Stomach smooth muscle (tissue), 2 donors: ENCODE data around the gene RELT.

Experiments used
- H3K27ac ChIP-seq: one replicate; pipeline ENCODE4 v1.7.0; 2013; ENCODE audit warnings: mild to moderate bottlenecking, low read length, inconsistent platforms
- H3K27me3 ChIP-seq, 2 donors: one replicate each; pipeline ENCODE4 v1.7.0; 2013; ENCODE audit warnings: low read length in 2 of 2; ENCODE audit not compliant: insufficient read depth in 2 of 2, control insufficient read depth in 1 of 2
- H3K36me3 ChIP-seq, 2 donors: one replicate each; pipeline ENCODE4 v1.7.0; 2013; ENCODE audit warnings: low read length in 2 of 2; ENCODE audit not compliant: control insufficient read depth in 2 of 2, insufficient read depth in 2 of 2
- H3K4me1 ChIP-seq: one replicate; pipeline ENCODE4 v1.7.0; 2013; ENCODE audit warnings: low read length; ENCODE audit not compliant: control insufficient read depth, insufficient read depth
- H3K4me3 ChIP-seq, 2 donors: one replicate each; pipeline ENCODE4 v1.7.0; 2013; ENCODE audit warnings: low read length in 2 of 2
- H3K9ac ChIP-seq, 2 donors: one replicate each; pipeline ENCODE4 v1.7.0; 2013; ENCODE audit warnings: low read length in 2 of 2, mild to moderate bottlenecking in 1 of 2
- H3K9me3 ChIP-seq, 2 donors: one replicate each; pipeline ENCODE4 v1.7.0; 2013; ENCODE audit warnings: low read length in 2 of 2; ENCODE audit not compliant: control insufficient read depth in 2 of 2
- donor health status: healthy.
- donor health status: Pancreatic carcinoma.

The RELT gene

DNA sequence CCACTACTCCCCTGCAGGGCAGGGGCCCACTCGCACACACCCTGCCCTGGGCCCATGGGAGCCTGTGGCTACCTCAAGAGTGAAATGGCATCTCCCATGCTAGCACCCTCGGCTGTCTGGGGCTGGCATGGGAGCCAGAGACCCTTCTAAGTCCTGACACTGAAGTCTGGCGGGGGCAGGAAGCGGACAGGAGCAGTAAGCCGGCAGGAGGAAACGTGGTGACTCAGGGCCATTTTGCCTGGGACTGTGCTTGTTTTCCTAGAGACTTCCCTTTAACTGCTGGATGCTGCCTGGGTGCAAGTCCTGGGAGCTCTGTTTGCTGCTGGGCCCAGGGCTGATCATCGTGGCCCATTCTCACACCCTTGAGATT, 16.8 kb downstream of the RELT start:
- H3K4me3 ChIP-seq, result no peak overlapping the region
- no peak overlapping the region for H3K27ac ChIP-seq
- H3K27me3 ChIP-seq, result peaks cover 0 to 2% of the 10 kb centered on the region in 2 donors
- H3K36me3 ChIP-seq, result no peaks in the 10 kb centered on the region
- peaks cover 3% of the 10 kb centered on the region for H3K4me1 ChIP-seq
- no peak overlapping the region for H3K9ac ChIP-seq
- no peaks in the 10 kb centered on the region for H3K9me3 ChIP-seq

DNA sequence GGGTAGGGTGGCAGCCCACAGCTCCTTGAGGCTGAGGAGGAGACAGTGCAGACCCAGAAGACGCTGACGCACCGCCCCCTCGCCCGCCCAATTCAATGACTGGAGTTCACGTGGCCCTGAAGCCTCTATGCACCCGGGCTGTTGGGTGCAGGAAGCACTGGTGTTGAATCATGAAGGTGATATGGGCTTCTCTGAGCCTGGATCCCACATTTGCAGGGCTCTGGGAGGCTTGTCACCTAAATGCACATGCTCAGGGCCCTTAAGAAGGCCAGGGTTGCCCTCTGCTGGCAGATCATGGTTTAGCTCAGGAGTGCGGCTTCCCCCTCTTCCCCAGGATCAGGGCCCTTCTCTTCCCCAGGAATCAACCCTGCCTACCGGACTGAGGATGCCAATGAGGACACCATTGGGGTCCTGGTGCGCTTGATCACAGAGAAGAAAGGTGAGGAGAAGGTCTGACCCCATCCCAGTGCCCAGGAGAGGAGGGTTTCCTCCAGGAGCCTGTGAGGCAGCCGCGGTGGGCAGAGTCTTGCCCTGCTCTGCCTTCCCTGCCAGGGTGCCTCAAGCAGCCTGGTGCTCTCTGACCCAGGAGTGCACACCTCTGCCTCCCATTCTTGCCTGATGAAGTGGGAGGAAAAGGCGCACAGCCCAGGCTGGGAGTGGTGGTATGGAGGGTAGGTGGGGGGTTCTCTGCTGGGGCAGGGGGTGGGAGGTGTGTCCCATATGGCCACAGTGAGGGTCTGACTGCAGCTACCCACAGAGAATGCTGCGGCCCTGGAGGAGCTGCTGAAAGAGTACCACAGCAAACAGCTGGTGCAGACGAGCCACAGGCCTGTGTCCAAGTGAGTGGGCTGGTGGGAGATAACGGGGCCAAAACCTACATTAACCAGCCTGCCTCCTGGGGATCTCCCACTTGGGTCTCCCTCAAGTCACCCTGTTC, 17.5 kb downstream of the RELT start:
- no peaks in the 10 kb centered on the region for H3K36me3 ChIP-seq
- H3K9me3 ChIP-seq, result no peaks in the 10 kb centered on the region
- no peak overlapping the region for H3K27ac ChIP-seq
- H3K27me3 ChIP-seq, result peaks cover 0 to 2% of the 10 kb centered on the region in 2 donors
- peaks cover 3% of the 10 kb centered on the region for H3K4me1 ChIP-seq
- no peak overlapping the region for H3K4me3 ChIP-seq
- H3K9ac ChIP-seq, result no peak overlapping the region

DNA sequence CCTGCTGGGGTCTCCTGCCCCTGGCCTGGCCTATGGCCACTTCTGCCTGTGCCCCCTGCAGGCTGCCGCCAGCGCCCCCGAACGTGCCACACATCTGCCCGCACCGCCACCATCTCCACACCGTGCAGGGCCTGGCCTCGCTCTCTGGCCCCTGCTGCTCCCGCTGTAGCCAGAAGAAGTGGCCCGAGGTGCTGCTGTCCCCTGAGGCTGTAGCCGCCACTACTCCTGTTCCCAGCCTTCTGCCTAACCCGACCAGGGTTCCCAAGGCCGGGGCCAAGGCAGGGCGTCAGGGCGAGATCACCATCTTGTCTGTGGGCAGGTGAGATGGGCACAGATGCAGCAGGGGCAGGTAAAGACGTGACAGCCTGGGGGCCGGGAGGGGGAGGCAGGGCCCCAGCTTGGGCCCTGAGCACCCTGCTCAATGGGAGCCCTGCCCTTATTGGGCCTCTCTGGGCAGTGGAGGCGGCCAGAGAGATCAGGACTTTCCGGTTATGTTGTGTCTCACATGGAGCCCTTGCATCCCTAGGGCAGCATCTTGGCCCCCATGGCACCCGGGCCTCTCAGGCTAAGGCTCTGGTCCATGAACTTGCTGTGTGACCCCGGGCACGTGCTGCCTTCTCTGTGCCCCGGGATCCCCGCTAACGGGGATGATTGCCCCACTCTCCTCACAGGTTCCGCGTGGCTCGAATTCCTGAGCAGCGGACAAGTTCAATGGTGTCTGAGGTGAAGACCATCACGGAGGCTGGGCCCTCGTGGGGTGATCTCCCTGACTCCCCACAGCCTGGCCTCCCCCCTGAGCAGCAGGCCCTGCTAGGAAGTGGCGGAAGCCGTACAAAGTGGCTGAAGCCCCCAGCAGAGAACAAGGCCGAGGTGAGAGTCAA, 18.5 kb downstream of the RELT start:
- Histone ChIP-seq H3K9me3 (no peaks in the 10 kb centered on the region), H3K36me3 (no peaks in the 10 kb centered on the region), H3K27ac (no peak overlapping the region), H3K4me1 (peaks cover 2% of the 10 kb centered on the region), H3K27me3 (peaks cover 0 to 2% of the 10 kb centered on the region in 2 donors), H3K9ac (no peak overlapping the region), H3K4me3 (no peak overlapping the region)

DNA sequence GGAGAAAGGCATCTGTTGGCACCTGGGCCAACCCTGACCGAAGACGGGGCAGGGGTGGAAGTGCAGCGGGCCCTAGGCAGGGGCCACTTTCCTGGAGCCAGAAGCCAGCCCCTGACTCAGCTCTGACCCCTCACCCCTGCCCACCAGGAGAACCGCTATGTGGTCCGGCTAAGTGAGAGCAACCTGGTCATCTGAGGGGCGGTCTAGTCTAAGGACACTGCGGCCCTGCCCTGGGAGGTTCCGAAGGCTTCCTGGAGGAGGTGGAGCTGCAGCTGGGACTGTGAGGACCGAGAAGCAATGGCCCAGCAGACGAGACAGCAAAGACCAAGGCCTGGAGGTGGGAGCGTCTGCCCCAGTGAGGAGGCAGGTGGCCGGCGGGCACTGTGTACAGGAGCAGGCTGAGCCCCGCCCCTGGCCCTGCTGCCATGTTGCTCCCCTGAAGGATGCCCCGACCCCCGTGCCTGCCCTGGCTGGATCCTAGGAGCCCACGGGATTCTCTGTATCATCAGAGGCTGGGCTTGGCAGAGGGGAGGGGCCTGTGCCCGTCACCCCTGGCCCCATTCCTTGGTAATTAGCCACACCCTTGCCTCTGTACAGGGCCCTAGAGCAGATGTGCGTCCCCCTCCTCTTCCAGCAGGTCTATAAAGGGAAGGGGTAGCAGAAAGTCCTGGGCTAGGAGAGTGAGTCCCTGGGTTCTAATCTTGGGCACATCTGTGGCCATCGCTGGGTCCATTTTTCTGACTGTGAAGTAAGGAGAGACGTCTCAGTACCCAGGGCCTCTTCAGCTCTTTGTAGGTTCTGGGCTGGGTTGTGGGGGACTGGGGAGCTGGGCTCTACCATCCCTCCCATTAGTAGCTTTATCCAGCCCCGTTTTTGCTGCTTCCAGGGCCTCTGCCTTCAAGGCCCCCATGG, 19.4 kb downstream of the RELT start:
- Histone ChIP-seq H3K27ac (no peak overlapping the region), H3K9me3 (no peaks in the 10 kb centered on the region), H3K4me3 (no peak overlapping the region), H3K27me3 (peaks cover 0 to 2% of the 10 kb centered on the region in 2 donors), H3K9ac (no peak overlapping the region), H3K36me3 (no peaks in the 10 kb centered on the region), H3K4me1 (peaks cover 2% of the 10 kb centered on the region)

DNA sequence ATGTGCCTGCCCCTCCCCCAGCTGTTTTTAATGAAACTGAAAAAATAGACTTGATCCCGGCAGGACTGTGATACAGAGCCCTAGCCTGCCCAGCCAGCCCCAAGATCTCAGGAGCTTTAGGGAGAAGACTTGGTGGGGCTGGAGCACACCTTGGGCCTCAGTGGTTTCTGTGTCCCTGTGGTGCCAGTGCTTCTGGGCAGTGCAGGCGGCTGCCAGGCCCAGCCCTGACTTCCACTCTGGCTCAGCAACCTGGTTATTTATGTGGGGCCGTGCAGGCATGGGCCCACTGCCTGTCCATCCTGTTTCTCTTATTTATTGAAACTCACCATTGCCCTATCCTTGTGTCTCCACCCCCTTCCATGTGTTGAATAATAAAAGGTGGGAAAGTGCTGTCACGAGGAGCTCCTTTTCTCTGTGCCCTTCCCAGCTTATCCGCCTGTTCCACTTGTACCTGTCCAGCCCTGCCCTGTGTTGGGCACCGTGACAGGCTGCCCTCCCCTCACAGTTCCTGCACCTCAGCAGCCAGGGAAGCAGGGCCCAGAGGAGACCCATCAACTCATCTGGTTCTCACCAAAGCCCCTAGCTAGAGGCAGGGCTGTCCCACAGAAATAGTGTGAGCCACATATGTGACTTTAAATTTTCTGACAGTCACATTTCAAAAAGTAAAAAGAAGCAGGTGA, 20.2 kb downstream of the RELT start:
- H3K27me3 ChIP-seq, result peaks cover 0 to 2% of the 10 kb centered on the region in 2 donors
- no peak overlapping the region for H3K9ac ChIP-seq
- no peak overlapping the region for H3K4me3 ChIP-seq
- H3K4me1 ChIP-seq, result peaks cover 2% of the 10 kb centered on the region
- H3K27ac ChIP-seq, result no peak overlapping the region
- no peaks in the 10 kb centered on the region for H3K9me3 ChIP-seq
- no peaks in the 10 kb centered on the region for H3K36me3 ChIP-seq

DNA sequence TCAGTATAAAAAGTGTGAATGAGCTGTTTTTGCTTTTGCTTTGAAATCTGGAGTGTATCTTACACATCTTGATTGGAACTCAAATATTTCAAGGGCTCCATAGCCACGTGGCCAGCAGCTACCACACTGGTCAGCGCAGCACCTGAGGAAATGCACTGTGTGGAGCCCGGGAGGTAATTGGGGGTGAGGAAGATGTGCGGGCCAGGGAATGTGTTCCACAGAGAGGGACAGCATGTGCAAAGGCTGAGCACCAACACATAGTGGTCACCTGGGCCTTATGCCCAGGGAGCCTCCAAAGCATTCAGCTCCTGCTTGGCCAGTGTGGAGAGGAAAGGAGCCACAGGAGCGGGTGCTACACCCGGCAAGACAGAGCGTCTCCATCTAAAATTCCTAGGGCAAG, 20.8 kb downstream of the RELT start:
- peaks cover 0 to 2% of the 10 kb centered on the region in 2 donors for H3K27me3 ChIP-seq
- H3K4me1 ChIP-seq, result peaks cover 2% of the 10 kb centered on the region
- H3K36me3 ChIP-seq, result no peaks in the 10 kb centered on the region
- H3K9ac ChIP-seq, result no peak overlapping the region
- H3K9me3 ChIP-seq, result no peaks in the 10 kb centered on the region
- no peak overlapping the region for H3K27ac ChIP-seq
- H3K4me3 ChIP-seq, result no peak overlapping the region

DNA sequence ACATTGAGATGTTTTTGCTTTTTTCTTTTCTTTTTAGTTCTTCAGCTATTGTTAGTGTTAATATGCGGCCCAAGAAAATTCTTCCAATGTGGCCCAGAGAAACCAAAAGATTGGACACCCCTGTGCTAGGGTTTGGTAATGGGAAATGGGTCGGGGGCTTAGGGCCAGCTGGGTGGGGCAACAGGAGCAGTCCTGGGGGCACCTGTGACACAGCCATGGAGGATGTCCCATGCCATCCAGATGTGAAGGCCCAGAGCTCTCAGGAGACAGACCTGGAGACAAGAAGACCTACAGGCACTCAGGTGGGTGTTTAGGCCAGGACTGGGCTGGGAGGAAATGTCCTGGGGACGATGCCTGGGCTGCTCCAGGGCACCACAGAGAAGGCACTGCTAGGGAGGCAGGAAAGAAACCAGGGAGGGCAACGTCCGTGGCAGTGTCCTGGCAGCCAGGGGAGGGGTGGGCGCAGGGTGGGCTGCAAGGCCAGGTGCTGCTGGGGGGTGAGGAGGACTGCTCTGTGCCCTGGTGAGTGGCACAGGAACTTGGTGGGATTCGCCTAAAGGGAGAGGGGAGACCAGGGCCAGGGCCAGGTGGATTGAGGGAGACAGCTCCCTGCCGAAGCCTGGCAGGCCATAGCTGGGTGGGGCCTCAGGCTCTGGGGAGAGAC, 21.4 kb downstream of the RELT start:
- H3K27ac ChIP-seq, result no peak overlapping the region
- H3K4me3 ChIP-seq, result no peak overlapping the region
- no peak overlapping the region for H3K9ac ChIP-seq
- peaks cover 0 to 2% of the 10 kb centered on the region in 2 donors for H3K27me3 ChIP-seq
- peaks cover 2% of the 10 kb centered on the region for H3K4me1 ChIP-seq
- no peaks in the 10 kb centered on the region for H3K9me3 ChIP-seq
- no peaks in the 10 kb centered on the region for H3K36me3 ChIP-seq

DNA sequence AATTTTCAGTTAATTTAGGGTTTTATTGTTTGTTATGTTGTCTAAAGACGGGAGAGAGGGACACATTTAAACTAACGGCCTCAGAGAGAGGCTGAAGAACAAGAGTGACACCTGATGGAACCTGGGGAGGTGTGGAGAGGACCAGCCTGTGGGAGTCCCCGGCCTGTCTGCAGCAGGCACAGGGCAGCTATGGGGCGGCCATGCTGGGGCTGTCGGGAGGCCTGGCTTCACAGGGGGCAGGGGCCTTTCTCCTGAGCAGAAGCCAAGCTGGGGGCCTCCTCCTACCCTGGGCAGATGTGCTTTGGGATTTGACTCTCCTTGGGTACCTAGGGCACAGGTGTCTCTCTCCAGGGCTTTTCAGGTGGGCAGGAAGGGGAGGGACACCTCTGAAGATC, 21.9 kb downstream of the RELT start:
- no peaks in the 10 kb centered on the region for H3K9me3 ChIP-seq
- no peaks in the 10 kb centered on the region for H3K36me3 ChIP-seq
- H3K27me3 ChIP-seq, result peaks cover 0 to 2% of the 10 kb centered on the region in 2 donors
- H3K4me1 ChIP-seq, result peaks cover 2% of the 10 kb centered on the region
- H3K4me3 ChIP-seq, result no peak overlapping the region
- H3K9ac ChIP-seq, result no peak overlapping the region
- H3K27ac ChIP-seq, result no peak overlapping the region

DNA sequence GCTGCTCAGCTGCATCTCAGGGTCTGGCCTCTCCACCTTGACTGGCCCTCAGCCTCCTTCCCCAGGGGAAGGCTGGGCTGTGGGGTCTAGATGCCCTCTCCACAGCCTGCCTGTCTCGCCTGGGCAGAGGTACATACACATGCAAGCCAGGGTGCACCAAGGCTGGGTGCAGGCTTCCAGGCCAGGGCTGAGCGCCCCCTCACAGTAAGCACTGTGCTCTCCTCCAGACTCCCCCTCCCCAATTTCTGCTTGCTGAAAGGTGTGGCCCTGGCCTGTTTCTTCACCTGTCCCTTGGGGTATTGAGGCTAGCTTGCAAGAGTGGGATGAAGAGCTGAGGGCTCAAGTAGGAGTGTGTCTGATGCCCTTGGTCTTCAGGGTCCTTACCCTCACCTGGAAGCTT, 22.5 kb downstream of the RELT start:
- H3K9me3 ChIP-seq, result no peaks in the 10 kb centered on the region
- no peak overlapping the region for H3K9ac ChIP-seq
- H3K36me3 ChIP-seq, result peaks cover 0 to 2% of the 10 kb centered on the region in 2 donors
- no peak overlapping the region for H3K4me3 ChIP-seq
- no peak overlapping the region for H3K27ac ChIP-seq
- H3K4me1 ChIP-seq, result peaks cover 5% of the 10 kb centered on the region
- H3K27me3 ChIP-seq, result peaks cover 0 to 1% of the 10 kb centered on the region in 2 donors
